Measurements from ENCODE around the gene RAI1.

The RAI1 gene

DNA sequence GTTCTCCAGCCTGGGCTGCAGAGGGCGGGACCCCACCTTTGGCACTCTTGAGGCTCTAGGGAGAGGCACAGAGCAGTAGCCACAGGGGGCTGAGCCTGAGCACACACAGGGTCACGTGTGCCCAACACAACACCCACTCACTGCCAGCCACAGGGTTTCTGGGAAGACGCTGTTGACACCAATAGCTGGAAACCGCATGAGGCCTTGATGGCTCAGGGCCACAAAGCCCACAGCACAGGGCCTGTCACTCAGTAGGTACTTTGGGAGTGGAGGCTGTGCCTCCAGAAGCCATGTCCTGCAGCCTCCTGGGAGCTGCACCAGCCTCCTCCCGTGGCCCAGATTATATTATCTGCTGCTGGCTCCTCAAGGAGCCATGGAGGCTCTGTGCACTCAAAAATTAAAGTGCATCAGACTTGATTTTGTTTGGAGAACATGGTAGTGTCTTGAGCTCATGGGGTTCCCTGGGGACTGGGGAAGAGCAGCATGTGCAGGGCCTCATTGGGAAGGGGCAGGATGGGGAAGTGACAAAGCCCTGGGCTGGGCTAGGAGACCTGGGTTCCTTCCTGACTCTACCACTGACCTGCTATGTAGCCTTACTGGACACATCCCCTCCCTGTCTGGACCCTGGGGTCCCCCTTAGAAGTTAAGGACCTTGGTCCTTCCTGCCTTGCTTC lies 168.0 kb downstream of the RAI1 start (continued):
- TF ChIP-seq, protein P1, sequence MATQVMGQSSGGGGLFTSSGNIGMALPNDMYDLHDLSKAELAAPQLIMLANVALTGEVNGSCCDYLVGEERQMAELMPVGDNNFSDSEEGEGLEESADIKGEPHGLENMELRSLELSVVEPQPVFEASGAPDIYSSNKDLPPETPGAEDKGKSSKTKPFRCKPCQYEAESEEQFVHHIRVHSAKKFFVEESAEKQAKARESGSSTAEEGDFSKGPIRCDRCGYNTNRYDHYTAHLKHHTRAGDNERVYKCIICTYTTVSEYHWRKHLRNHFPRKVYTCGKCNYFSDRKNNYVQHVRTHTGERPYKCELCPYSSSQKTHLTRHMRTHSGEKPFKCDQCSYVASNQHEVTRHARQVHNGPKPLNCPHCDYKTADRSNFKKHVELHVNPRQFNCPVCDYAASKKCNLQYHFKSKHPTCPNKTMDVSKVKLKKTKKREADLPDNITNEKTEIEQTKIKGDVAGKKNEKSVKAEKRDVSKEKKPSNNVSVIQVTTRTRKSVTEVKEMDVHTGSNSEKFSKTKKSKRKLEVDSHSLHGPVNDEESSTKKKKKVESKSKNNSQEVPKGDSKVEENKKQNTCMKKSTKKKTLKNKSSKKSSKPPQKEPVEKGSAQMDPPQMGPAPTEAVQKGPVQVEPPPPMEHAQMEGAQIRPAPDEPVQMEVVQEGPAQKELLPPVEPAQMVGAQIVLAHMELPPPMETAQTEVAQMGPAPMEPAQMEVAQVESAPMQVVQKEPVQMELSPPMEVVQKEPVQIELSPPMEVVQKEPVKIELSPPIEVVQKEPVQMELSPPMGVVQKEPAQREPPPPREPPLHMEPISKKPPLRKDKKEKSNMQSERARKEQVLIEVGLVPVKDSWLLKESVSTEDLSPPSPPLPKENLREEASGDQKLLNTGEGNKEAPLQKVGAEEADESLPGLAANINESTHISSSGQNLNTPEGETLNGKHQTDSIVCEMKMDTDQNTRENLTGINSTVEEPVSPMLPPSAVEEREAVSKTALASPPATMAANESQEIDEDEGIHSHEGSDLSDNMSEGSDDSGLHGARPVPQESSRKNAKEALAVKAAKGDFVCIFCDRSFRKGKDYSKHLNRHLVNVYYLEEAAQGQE (tag by site-specific recombination; IDR thresholded peaks at IDR 0.05): no peak
- TF ChIP-seq KLF8 (tag by site-specific recombination; IDR thresholded peaks at IDR 0.05): peak; percentile 40
- 0 out of 2 replicates have a peak, but pooled peaks have one; percentile 16 for TF ChIP-seq BCL11B (tag by site-specific recombination; IDR thresholded peaks at IDR 0.05; ENCODE audit: low read depth)
- peak; percentile 67; the same call in 1 of the 2 replicates for TF ChIP-seq BCL11A (tag by site-specific recombination; IDR thresholded peaks at IDR 0.05; ENCODE audit: low read depth)
- no peak for TF ChIP-seq FEZF1 (tag by site-specific recombination; IDR thresholded peaks at IDR 0.05)
- TF ChIP-seq ZNF660 (tag by site-specific recombination; IDR thresholded peaks at IDR 0.05): peak; percentile 79; the same call in 1 of the 2 replicates
- no peak for TF ChIP-seq ZSCAN5A (tag by site-specific recombination; IDR thresholded peaks at IDR 0.05)
- no peak for TF ChIP-seq ZNF138 (tag by site-specific recombination; IDR thresholded peaks at IDR 0.05; ENCODE audit: borderline replicate concordance)
- 0 out of 2 replicates have a peak, but pooled peaks have one; percentile 61 for TF ChIP-seq ZNF561 (tag by site-specific recombination; IDR thresholded peaks at IDR 0.05; ENCODE audit: borderline replicate concordance)
- TF ChIP-seq, protein P2, sequence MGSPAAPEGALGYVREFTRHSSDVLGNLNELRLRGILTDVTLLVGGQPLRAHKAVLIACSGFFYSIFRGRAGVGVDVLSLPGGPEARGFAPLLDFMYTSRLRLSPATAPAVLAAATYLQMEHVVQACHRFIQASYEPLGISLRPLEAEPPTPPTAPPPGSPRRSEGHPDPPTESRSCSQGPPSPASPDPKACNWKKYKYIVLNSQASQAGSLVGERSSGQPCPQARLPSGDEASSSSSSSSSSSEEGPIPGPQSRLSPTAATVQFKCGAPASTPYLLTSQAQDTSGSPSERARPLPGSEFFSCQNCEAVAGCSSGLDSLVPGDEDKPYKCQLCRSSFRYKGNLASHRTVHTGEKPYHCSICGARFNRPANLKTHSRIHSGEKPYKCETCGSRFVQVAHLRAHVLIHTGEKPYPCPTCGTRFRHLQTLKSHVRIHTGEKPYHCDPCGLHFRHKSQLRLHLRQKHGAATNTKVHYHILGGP (tag by site-specific recombination; IDR thresholded peaks at IDR 0.05): no peak
- TF ChIP-seq ZNF549 (tag by site-specific recombination; IDR thresholded peaks at IDR 0.05): no peak
- TF ChIP-seq, protein P3, sequence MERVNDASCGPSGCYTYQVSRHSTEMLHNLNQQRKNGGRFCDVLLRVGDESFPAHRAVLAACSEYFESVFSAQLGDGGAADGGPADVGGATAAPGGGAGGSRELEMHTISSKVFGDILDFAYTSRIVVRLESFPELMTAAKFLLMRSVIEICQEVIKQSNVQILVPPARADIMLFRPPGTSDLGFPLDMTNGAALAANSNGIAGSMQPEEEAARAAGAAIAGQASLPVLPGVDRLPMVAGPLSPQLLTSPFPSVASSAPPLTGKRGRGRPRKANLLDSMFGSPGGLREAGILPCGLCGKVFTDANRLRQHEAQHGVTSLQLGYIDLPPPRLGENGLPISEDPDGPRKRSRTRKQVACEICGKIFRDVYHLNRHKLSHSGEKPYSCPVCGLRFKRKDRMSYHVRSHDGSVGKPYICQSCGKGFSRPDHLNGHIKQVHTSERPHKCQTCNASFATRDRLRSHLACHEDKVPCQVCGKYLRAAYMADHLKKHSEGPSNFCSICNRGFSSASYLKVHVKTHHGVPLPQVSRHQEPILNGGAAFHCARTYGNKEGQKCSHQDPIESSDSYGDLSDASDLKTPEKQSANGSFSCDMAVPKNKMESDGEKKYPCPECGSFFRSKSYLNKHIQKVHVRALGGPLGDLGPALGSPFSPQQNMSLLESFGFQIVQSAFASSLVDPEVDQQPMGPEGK (tag by site-specific recombination; IDR thresholded peaks at IDR 0.05): peak; percentile 82
- TF ChIP-seq SCRT2 (tag by site-specific recombination; IDR thresholded peaks at IDR 0.05): peak; percentile 70
- TF ChIP-seq ZIC2 (tag by site-specific recombination; IDR thresholded peaks at IDR 0.05): peak; percentile 98
- peak; percentile 50 for TF ChIP-seq SP2 (tag by site-specific recombination; IDR thresholded peaks at IDR 0.05)
- TF ChIP-seq ZBTB17 (tag by site-specific recombination; IDR thresholded peaks at IDR 0.05): peak; percentile 62
- TF ChIP-seq ZNF350 (tag by site-specific recombination; IDR thresholded peaks at IDR 0.05): no peak
- peak; percentile 85 for TF ChIP-seq EGR2 (tag by site-specific recombination; IDR thresholded peaks at IDR 0.05; ENCODE audit: low read depth)
- peak; percentile 75 for TF ChIP-seq SP7 (tag by site-specific recombination; IDR thresholded peaks at IDR 0.05)
- TF ChIP-seq ZNF473 (tag by site-specific recombination; IDR thresholded peaks at IDR 0.05): no peak
- TF ChIP-seq HOXA7 (CRISPR knock-in tag; IDR thresholded peaks at IDR 0.05; ENCODE audit: borderline replicate concordance): no peak
- no peak for TF ChIP-seq YY1 (tag by site-specific recombination; IDR thresholded peaks at IDR 0.05)
- TF ChIP-seq GLIS2 (tag by site-specific recombination; IDR thresholded peaks at IDR 0.05): peak; percentile 86
- TF ChIP-seq ZNF324 (tag by site-specific recombination; IDR thresholded peaks at IDR 0.05): peak; percentile 60; the same call in 1 of the 2 replicates
- TF ChIP-seq ZNF501 (tag by site-specific recombination; IDR thresholded peaks at IDR 0.05): peak; percentile 62; the same call in 1 of the 2 replicates
- peak; percentile 65; the same call in 1 of the 2 replicates for TF ChIP-seq KLF1 (tag by site-specific recombination; IDR thresholded peaks at IDR 0.05)
- no peak for TF ChIP-seq ZNF558 (tag by site-specific recombination; IDR thresholded peaks at IDR 0.05)
- no peak for TF ChIP-seq ZNF184 (tag by site-specific recombination; IDR thresholded peaks at IDR 0.05)
- TF ChIP-seq ZNF843 (tag by site-specific recombination; IDR thresholded peaks at IDR 0.05): no peak
- no peak for TF ChIP-seq ZNF223 (tag by site-specific recombination; IDR thresholded peaks at IDR 0.05)
- peak; percentile 91 for TF ChIP-seq ZNF76 (tag by site-specific recombination; IDR thresholded peaks at IDR 0.05; ENCODE audit: borderline replicate concordance, low read depth)
- peak; percentile 93 for TF ChIP-seq ZNF423 (tag by site-specific recombination; IDR thresholded peaks at IDR 0.05)

Data from HEK293 (cell line).